Measurements from ENCODE around the gene PROC.

PROC gene

GRCh38 chr2:127415593-127416505, 2.4 kb upstream of the PROC start:
- Histone ChIP-seq H3K4me3 (ENCODE audit: low read length in 2 of 2) (peak overlapping the region; percentile 23 to 67), H4K91ac (ENCODE audit: low read depth, low read length, poor library complexity) (no peak overlapping the region), H3K9me3 (replicated peaks in 1 of 2; ENCODE audit: control insufficient read depth in 2 of 2, insufficient read depth in 1 of 2, low read depth in 1 of 2, low read length in 2 of 2) (peaks cover 0 to 7% of the 10 kb centered on the region in 2 donors), H2AK5ac (ENCODE audit: low read depth, low read length) (no peak overlapping the region), H2BK15ac (ENCODE audit: low read length) (peak overlapping the region; percentile 59), H2BK12ac (ENCODE audit: low read length) (no peak overlapping the region), H3K27me3 (ENCODE audit: control insufficient read depth in 3 of 3, insufficient read depth in 3 of 3, low read depth in 1 of 3, low read length in 3 of 3) (peaks cover 5 to 63% (median 21%) of the 10 kb centered on the region in 3 experiments), H3K14ac (ENCODE audit: low read length) (peak overlapping the region; percentile 91), H3K9ac (ENCODE audit: low read depth, low read length, poor library complexity) (no peak overlapping the region), H3K36me3 (replicated peaks in 1 of 2; ENCODE audit: control insufficient read depth in 2 of 2, insufficient read depth in 2 of 2, low read length in 2 of 2) (no peaks in the 10 kb centered on the region), H3K23ac (ENCODE audit: low read depth, low read length, poor library complexity) (peak overlapping the region; percentile 75), H3K18ac (ENCODE audit: low read length) (peak overlapping the region; percentile 88), H3K79me1 (ENCODE audit: low read depth, low read length) (no peaks in the 10 kb centered on the region), H3K4me1 (ENCODE audit: control insufficient read depth in 2 of 2, insufficient read depth in 1 of 2, low read depth in 1 of 2, low read length in 2 of 2) (peaks cover 0 to 4% of the 10 kb centered on the region in 2 donors), H3K4me2 (ENCODE audit: insufficient read depth, low read length, poor library complexity, severe bottlenecking) (peak overlapping the region; percentile 71), H2BK5ac (ENCODE audit: low read length) (peak overlapping the region; percentile 83), H2AFZ (ENCODE audit: low read length) (peak overlapping the region; percentile 91), H3K27ac (replicated peaks; ENCODE audit: low read length) (no peak overlapping the region), H2BK120ac (ENCODE audit: low read depth, low read length) (no peak overlapping the region), H4K8ac (ENCODE audit: low read depth, low read length) (no peak overlapping the region), H3K4ac (ENCODE audit: low read length) (no peak overlapping the region)
- WGBS, 2 donors (ENCODE audit: extremely low coverage in 2 of 2, insufficient read length in 2 of 2, insufficient replicate concordance in 1 of 2), result no CpG with 5 or more reads among the region's 55 CpGs
- DNase-seq (ENCODE audit: low spot score), result peak; percentile 58

- Histone ChIP-seq H2BK12ac (ENCODE audit: low read length) (no peak overlapping the region), H3K18ac (ENCODE audit: low read length) (peak overlapping the region; percentile 15), H2BK5ac (ENCODE audit: low read length) (peak overlapping the region; percentile 83), H4K8ac (ENCODE audit: low read depth, low read length) (no peak overlapping the region), H4K91ac (ENCODE audit: low read depth, low read length, poor library complexity) (no peak overlapping the region), H3K36me3 (replicated peaks in 1 of 2; ENCODE audit: control insufficient read depth in 2 of 2, insufficient read depth in 2 of 2, low read length in 2 of 2) (no peaks in the 10 kb centered on the region), H3K14ac (ENCODE audit: low read length) (peak overlapping the region; percentile 91), H3K23ac (ENCODE audit: low read depth, low read length, poor library complexity) (peak overlapping the region; percentile 75), H3K79me1 (ENCODE audit: low read depth, low read length) (no peaks in the 10 kb centered on the region), H2AFZ (ENCODE audit: low read length) (peak overlapping the region; percentile 91), H3K27ac (replicated peaks; ENCODE audit: low read length) (no peak overlapping the region), H3K4me2 (ENCODE audit: insufficient read depth, low read length, poor library complexity, severe bottlenecking) (peak overlapping the region; percentile 71), H3K4me1 (ENCODE audit: control insufficient read depth in 2 of 2, insufficient read depth in 1 of 2, low read depth in 1 of 2, low read length in 2 of 2) (peaks cover 0 to 4% of the 10 kb centered on the region in 2 donors), H3K9me3 (replicated peaks in 1 of 2; ENCODE audit: control insufficient read depth in 2 of 2, insufficient read depth in 1 of 2, low read depth in 1 of 2, low read length in 2 of 2) (peaks cover 0 to 7% of the 10 kb centered on the region in 2 donors), H2BK15ac (ENCODE audit: low read length) (peak overlapping the region; percentile 59), H2AK5ac (ENCODE audit: low read depth, low read length) (peak overlapping the region; percentile 11), H3K4ac (ENCODE audit: low read length) (no peak overlapping the region), H3K9ac (ENCODE audit: low read depth, low read length, poor library complexity) (no peak overlapping the region), H2BK120ac (ENCODE audit: low read depth, low read length) (no peak overlapping the region), H3K4me3 (ENCODE audit: low read length in 2 of 2) (peak overlapping the region in 1 of 2 donors; percentile 67), H3K27me3 (ENCODE audit: control insufficient read depth in 3 of 3, insufficient read depth in 3 of 3, low read depth in 1 of 3, low read length in 3 of 3) (peaks cover 5 to 69% (median 21%) of the 10 kb centered on the region in 3 experiments)
- DNase-seq (ENCODE audit: low spot score), result no peak
- no CpG with 5 or more reads among the region's 4 CpGs for WGBS, 2 donors (ENCODE audit: extremely low coverage in 2 of 2, insufficient read length in 2 of 2, insufficient replicate concordance in 1 of 2)
These were observed 1.7 kb upstream of the PROC start for GRCh38 chr2:127416506-127417001.

GRCh38 chr2:127417406-127417805, 821 bp upstream of the PROC start:
- no peak overlapping the region for H2BK15ac ChIP-seq (ENCODE audit: low read length)
- no peak overlapping the region for H3K9ac ChIP-seq (ENCODE audit: low read depth, low read length, poor library complexity)
- no peak overlapping the region for H3K4me3 ChIP-seq (ENCODE audit: low read length in 2 of 2)
- no peaks in the 10 kb centered on the region for H3K36me3 ChIP-seq (replicated peaks in 1 of 2; ENCODE audit: control insufficient read depth in 2 of 2, insufficient read depth in 2 of 2, low read length in 2 of 2)
- H3K27ac ChIP-seq (replicated peaks; ENCODE audit: low read length), result no peak overlapping the region
- no peak overlapping the region for H2AFZ ChIP-seq (ENCODE audit: low read length)
- no peak overlapping the region for H3K4ac ChIP-seq (ENCODE audit: low read length)
- no peak for DNase-seq (ENCODE audit: low spot score)
- no CpG with 5 or more reads among the region's 8 CpGs for WGBS, 2 donors (ENCODE audit: extremely low coverage in 2 of 2, insufficient read length in 2 of 2, insufficient replicate concordance in 1 of 2)
- H3K4me1 ChIP-seq (ENCODE audit: control insufficient read depth in 2 of 2, insufficient read depth in 1 of 2, low read depth in 1 of 2, low read length in 2 of 2), result peaks cover 0 to 5% of the 10 kb centered on the region in 2 donors
- no peaks in the 10 kb centered on the region for H3K79me1 ChIP-seq (ENCODE audit: low read depth, low read length)
- H3K4me2 ChIP-seq (ENCODE audit: insufficient read depth, low read length, poor library complexity, severe bottlenecking), result no peak overlapping the region
- no peak overlapping the region for H2BK12ac ChIP-seq (ENCODE audit: low read length)
- H3K14ac ChIP-seq (ENCODE audit: low read length), result no peak overlapping the region
- no peak overlapping the region for H4K8ac ChIP-seq (ENCODE audit: low read depth, low read length)
- peak overlapping the region; percentile 11 for H2AK5ac ChIP-seq (ENCODE audit: low read depth, low read length)
- H3K18ac ChIP-seq (ENCODE audit: low read length), result no peak overlapping the region
- no peak overlapping the region for H2BK5ac ChIP-seq (ENCODE audit: low read length)
- peaks cover 0 to 7% of the 10 kb centered on the region in 2 donors for H3K9me3 ChIP-seq (replicated peaks in 1 of 2; ENCODE audit: control insufficient read depth in 2 of 2, insufficient read depth in 1 of 2, low read depth in 1 of 2, low read length in 2 of 2)
- H2BK120ac ChIP-seq (ENCODE audit: low read depth, low read length), result no peak overlapping the region
- no peak overlapping the region for H3K23ac ChIP-seq (ENCODE audit: low read depth, low read length, poor library complexity)
- H3K27me3 ChIP-seq (ENCODE audit: control insufficient read depth in 3 of 3, insufficient read depth in 3 of 3, low read depth in 1 of 3, low read length in 3 of 3), result peaks cover 5 to 78% (median 27%) of the 10 kb centered on the region in 3 experiments
- H4K91ac ChIP-seq (ENCODE audit: low read depth, low read length, poor library complexity), result no peak overlapping the region

- Histone ChIP-seq H3K27ac (replicated peaks; ENCODE audit: low read length) (no peak overlapping the region), H3K4me3 (ENCODE audit: low read length in 2 of 2) (no peak overlapping the region), H3K4me1 (ENCODE audit: control insufficient read depth in 2 of 2, insufficient read depth in 1 of 2, low read depth in 1 of 2, low read length in 2 of 2) (peaks cover 0 to 6% of the 10 kb centered on the region in 2 donors), H3K18ac (ENCODE audit: low read length) (no peak overlapping the region), H4K91ac (ENCODE audit: low read depth, low read length, poor library complexity) (no peak overlapping the region), H3K79me1 (ENCODE audit: low read depth, low read length) (no peaks in the 10 kb centered on the region), H3K36me3 (replicated peaks in 1 of 2; ENCODE audit: control insufficient read depth in 2 of 2, insufficient read depth in 2 of 2, low read length in 2 of 2) (no peaks in the 10 kb centered on the region), H2AFZ (ENCODE audit: low read length) (no peak overlapping the region), H3K9ac (ENCODE audit: low read depth, low read length, poor library complexity) (no peak overlapping the region), H2BK12ac (ENCODE audit: low read length) (no peak overlapping the region), H2BK15ac (ENCODE audit: low read length) (no peak overlapping the region), H3K4ac (ENCODE audit: low read length) (no peak overlapping the region), H4K8ac (ENCODE audit: low read depth, low read length) (no peak overlapping the region), H2AK5ac (ENCODE audit: low read depth, low read length) (no peak overlapping the region), H3K27me3 (ENCODE audit: control insufficient read depth in 3 of 3, insufficient read depth in 3 of 3, low read depth in 1 of 3, low read length in 3 of 3) (peaks cover 9 to 93% (median 38%) of the 10 kb centered on the region in 3 experiments), H2BK5ac (ENCODE audit: low read length) (no peak overlapping the region), H2BK120ac (ENCODE audit: low read depth, low read length) (no peak overlapping the region), H3K9me3 (replicated peaks in 1 of 2; ENCODE audit: control insufficient read depth in 2 of 2, insufficient read depth in 1 of 2, low read depth in 1 of 2, low read length in 2 of 2) (no peaks in the 10 kb centered on the region), H3K23ac (ENCODE audit: low read depth, low read length, poor library complexity) (no peak overlapping the region), H3K14ac (ENCODE audit: low read length) (no peak overlapping the region), H3K4me2 (ENCODE audit: insufficient read depth, low read length, poor library complexity, severe bottlenecking) (no peak overlapping the region)
- WGBS, 2 donors (ENCODE audit: extremely low coverage in 2 of 2, insufficient read length in 2 of 2, insufficient replicate concordance in 1 of 2), result no CpG with 5 or more reads among the region's 4 CpGs
- DNase-seq (ENCODE audit: low spot score), result no peak
These were observed 844 bp downstream of the PROC start for GRCh38 chr2:127419112-127419430.
